ENCODE measurements around the gene TMEM132D. TPM values are rescaled to one million over a fixed set of nuclear protein-coding genes. Genes with fewer than 3 reads are reported as not detected.

Gene TMEM132D
- total and polyA plus RNA-seq, 8 donors: 0.19 to 2.8 (median 0.46) TPM

- Histone ChIP-seq H3K9me3 (no peaks in the 10 kb centered on the region), H3K36me3 (no peaks in the 10 kb centered on the region), H3K27me3 (no peaks in the 10 kb centered on the region), H3K4me3 (no peak overlapping the region), H3K4me1 (no peaks in the 10 kb centered on the region), H3K27ac (no peak overlapping the region)
- TF ChIP-seq CTCF (IDR thresholded peaks at IDR 0.05): no peak
- intact Hi-C loops (cut with DNase I): no loop called here
- WGBS, 2 donors: 26 to 35% methylated on average over 6 of the region's 6 CpGs
- FAIRE-seq: no peak
- DNase-seq: no peak
- ATAC-seq: no peak
Observed at GRCh38 chr12:129635021-129635685, 268.7 kb downstream of the TMEM132D start.

GRCh38 chr12:129631316-129631715 lies 272.5 kb downstream of the TMEM132D start:
- FAIRE-seq (no peak), DNase-seq (no peak), ATAC-seq (no peak)
- intact Hi-C loops (cut with DNase I): no loop called here
- TF ChIP-seq CTCF (IDR thresholded peaks at IDR 0.05): no peak
- Histone ChIP-seq H3K36me3 (no peaks in the 10 kb centered on the region), H3K9me3 (no peaks in the 10 kb centered on the region), H3K4me3 (no peak overlapping the region), H3K4me1 (no peaks in the 10 kb centered on the region), H3K27me3 (no peaks in the 10 kb centered on the region), H3K27ac (no peak overlapping the region)
- WGBS, 2 donors: 42 to 45% methylated on average over 6 of the region's 6 CpGs

GRCh38 chr12:129629901-129630300 lies 273.9 kb downstream of the TMEM132D start:
- intact Hi-C loops (cut with DNase I): no loop called here
- 50 to 66% methylated on average over 1 of the region's 1 CpG for WGBS, 2 donors
- FAIRE-seq: no peak

GRCh38 chr12:129622566-129622965 lies 281.3 kb downstream of the TMEM132D start:
- Histone ChIP-seq H3K27ac (no peak overlapping the region), H3K4me1 (no peaks in the 10 kb centered on the region), H3K27me3 (no peaks in the 10 kb centered on the region), H3K4me3 (no peak overlapping the region), H3K36me3 (no peaks in the 10 kb centered on the region), H3K9me3 (no peaks in the 10 kb centered on the region)
- FAIRE-seq (no peak), DNase-seq (no peak), ATAC-seq (no peak)
- no peak for TF ChIP-seq CTCF (IDR thresholded peaks at IDR 0.05)
- intact Hi-C loops (cut with DNase I): no loop called here
- WGBS, 2 donors: 67 to 89% methylated on average over 4 of the region's 4 CpGs

More at GRCh38 chr12:129629901-129630300, 273.9 kb downstream of the TMEM132D start:
- Histone ChIP-seq H3K4me1 (no peaks in the 10 kb centered on the region), H3K4me3 (no peak overlapping the region), H3K27ac (no peak overlapping the region), H3K9me3 (no peaks in the 10 kb centered on the region), H3K36me3 (no peaks in the 10 kb centered on the region), H3K27me3 (no peaks in the 10 kb centered on the region)
- no peak for DNase-seq
- no peak for TF ChIP-seq CTCF (IDR thresholded peaks at IDR 0.05)
- no peak for ATAC-seq

- FAIRE-seq: no peak
- no peaks in the 10 kb centered on the region for H3K9me3 ChIP-seq
- ATAC-seq: no peak
- intact Hi-C loops (cut with DNase I): no loop called here
- H3K27ac ChIP-seq: no peak overlapping the region
- peaks cover 0 to 4% (median 0%) of the 10 kb centered on the region in 4 donors for H3K27me3 ChIP-seq
- DNase-seq: no peak
- WGBS, 2 donors: 22 to 25% methylated on average over 5 of the region's 5 CpGs
- TF ChIP-seq CTCF (IDR thresholded peaks at IDR 0.05): no peak
- no peak overlapping the region for H3K4me3 ChIP-seq
- H3K36me3 ChIP-seq: no peaks in the 10 kb centered on the region
- H3K4me1 ChIP-seq: no peaks in the 10 kb centered on the region
Observed at GRCh38 chr12:129619271-129619670, 284.6 kb downstream of the TMEM132D start.
